ENCODE results near the gene ZFP1. TPM values are rescaled to one million over a fixed set of nuclear protein-coding genes. Genes with fewer than 3 reads are reported as not detected.

ZFP1 gene
- polyA plus RNA-seq, 1 of the 3 experiments (the other 2 are of a cell fraction) = 3.0 TPM

DNA sequence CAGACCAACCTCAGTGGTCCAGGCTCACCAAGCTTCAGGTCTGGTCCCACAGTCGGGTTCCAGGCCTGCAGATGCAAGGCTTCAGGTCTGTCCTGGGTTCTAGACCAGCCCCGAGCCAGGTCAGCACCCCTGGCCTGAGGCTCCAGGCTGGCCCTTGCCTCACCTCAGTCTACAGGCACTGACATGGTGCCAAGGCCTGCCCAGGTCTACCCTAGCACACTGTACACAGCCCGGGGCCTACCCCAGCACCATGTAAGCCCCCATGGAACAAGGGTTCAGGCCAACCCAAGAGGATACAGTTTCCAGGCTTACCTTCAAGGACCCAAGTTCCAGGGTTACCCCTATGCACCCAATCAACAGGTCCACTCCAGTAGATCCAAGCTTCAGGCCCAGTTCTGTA is 26.8 kb downstream of the ZFP1 start:
- CTCF ChIA-PET = interaction anchor here (1.4 kb wide), 1 partner anchor 24 kb away, joined by 3 read pairs; no protein-coding TSS in a partner anchor
- H2AFZ ChIP-seq (ENCODE audit: low read depth) = no peak overlapping the region
- H3K9me3 ChIP-seq = peaks cover 29% of the 10 kb centered on the region
- no peaks in the 10 kb centered on the region for H3K79me2 ChIP-seq (ENCODE audit: insufficient read depth)
- H3K27ac ChIP-seq (ENCODE audit: low read depth in 2 of 2, low read length in 1 of 2) = no peak overlapping the region
- POLR2A ChIA-PET = no interaction called here
- H3K9me2 ChIP-seq = no peaks in the 10 kb centered on the region
- TF ChIP-seq RFX5 (IDR thresholded peaks at IDR 0.05; ENCODE audit: low read length) (no peak), POLR2AphosphoS5 (IDR thresholded peaks at IDR 0.05; ENCODE audit: low read depth, low read length) (no peak), REST (IDR thresholded peaks at IDR 0.05; ENCODE audit: low read depth, low read length) (no peak), NRF1 (IDR thresholded peaks at IDR 0.05; ENCODE audit: low read depth, low read length) (no peak), RCOR1 (IDR thresholded peaks at IDR 0.05; ENCODE audit: low read length) (no peak), FOSL2 (IDR thresholded peaks at IDR 0.05; ENCODE audit: borderline replicate concordance, low read depth) (no peak)
- TF ChIP-seq, protein P1, sequence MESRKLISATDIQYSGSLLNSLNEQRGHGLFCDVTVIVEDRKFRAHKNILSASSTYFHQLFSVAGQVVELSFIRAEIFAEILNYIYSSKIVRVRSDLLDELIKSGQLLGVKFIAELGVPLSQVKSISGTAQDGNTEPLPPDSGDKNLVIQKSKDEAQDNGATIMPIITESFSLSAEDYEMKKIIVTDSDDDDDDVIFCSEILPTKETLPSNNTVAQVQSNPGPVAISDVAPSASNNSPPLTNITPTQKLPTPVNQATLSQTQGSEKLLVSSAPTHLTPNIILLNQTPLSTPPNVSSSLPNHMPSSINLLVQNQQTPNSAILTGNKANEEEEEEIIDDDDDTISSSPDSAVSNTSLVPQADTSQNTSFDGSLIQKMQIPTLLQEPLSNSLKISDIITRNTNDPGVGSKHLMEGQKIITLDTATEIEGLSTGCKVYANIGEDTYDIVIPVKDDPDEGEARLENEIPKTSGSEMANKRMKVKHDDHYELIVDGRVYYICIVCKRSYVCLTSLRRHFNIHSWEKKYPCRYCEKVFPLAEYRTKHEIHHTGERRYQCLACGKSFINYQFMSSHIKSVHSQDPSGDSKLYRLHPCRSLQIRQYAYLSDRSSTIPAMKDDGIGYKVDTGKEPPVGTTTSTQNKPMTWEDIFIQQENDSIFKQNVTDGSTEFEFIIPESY (IDR thresholded peaks at IDR 0.05; ENCODE audit: borderline replicate concordance, low read depth) = no peak
- no peaks in the 10 kb centered on the region for H3K4me1 ChIP-seq (ENCODE audit: control insufficient read depth in 1 of 2, insufficient read depth in 2 of 2, low read depth in 1 of 2, low read length in 1 of 2)
- H3K9ac ChIP-seq = no peak overlapping the region
- no peak overlapping the region for H3K4me2 ChIP-seq
- H3K27me3 ChIP-seq (ENCODE audit: insufficient read depth) = no peaks in the 10 kb centered on the region
- H4K20me1 ChIP-seq (ENCODE audit: insufficient read depth) = no peaks in the 10 kb centered on the region
- DNase-seq = no peak
- no peaks in the 10 kb centered on the region for H3F3A ChIP-seq (replicated peaks; ENCODE audit: insufficient read depth)
- H3K4me3 ChIP-seq (ENCODE audit: low read depth in 2 of 2, low read length in 1 of 2) = no peak overlapping the region
- 40% methylated on average over 1 of the region's 3 CpGs for WGBS (ENCODE audit: low lambda C conversion rate)
- peaks cover 16 to 25% of the 10 kb centered on the region in 2 experiments for H3K36me3 ChIP-seq (replicated peaks in 1 of 2; ENCODE audit: control insufficient read depth in 1 of 2, insufficient read depth in 2 of 2, low read length in 1 of 2)

GRCh38 chr16:75176926-75177325 is 28.6 kb downstream of the ZFP1 start:
- CTCF ChIA-PET = no interaction called here

More at GRCh38 chr16:75176926-75177325, 28.6 kb downstream of the ZFP1 start:
- Histone ChIP-seq H3K4me3 (ENCODE audit: low read depth in 2 of 2, low read length in 1 of 2) (no peak overlapping the region), H3K9me2 (no peaks in the 10 kb centered on the region), H2AFZ (ENCODE audit: low read depth) (no peak overlapping the region), H3K9ac (no peak overlapping the region), H3K4me1 (ENCODE audit: control insufficient read depth in 1 of 2, insufficient read depth in 2 of 2, low read depth in 1 of 2, low read length in 1 of 2) (no peaks in the 10 kb centered on the region), H3K36me3 (replicated peaks in 1 of 2; ENCODE audit: control insufficient read depth in 1 of 2, insufficient read depth in 2 of 2, low read length in 1 of 2) (peaks cover 0 to 7% of the 10 kb centered on the region in 2 experiments), H3K9me3 (peaks cover 13% of the 10 kb centered on the region), H3K27ac (ENCODE audit: low read depth in 2 of 2, low read length in 1 of 2) (no peak overlapping the region), H3K4me2 (no peak overlapping the region), H3K79me2 (ENCODE audit: insufficient read depth) (no peaks in the 10 kb centered on the region), H3F3A (replicated peaks; ENCODE audit: insufficient read depth) (no peaks in the 10 kb centered on the region), H3K27me3 (ENCODE audit: insufficient read depth) (no peaks in the 10 kb centered on the region), H4K20me1 (ENCODE audit: insufficient read depth) (no peaks in the 10 kb centered on the region)
- no peak for DNase-seq
- POLR2A ChIA-PET = no interaction called here
- WGBS (ENCODE audit: low lambda C conversion rate) = 83% methylated on average over 2 of the region's 2 CpGs
- no peak for TF ChIP-seq GABPA (IDR thresholded peaks at IDR 0.05; ENCODE audit: low read depth)
- TF ChIP-seq RXRA (IDR thresholded peaks at IDR 0.05; ENCODE audit: borderline replicate concordance, low read depth) = no peak
- TF ChIP-seq EP300 (IDR thresholded peaks at IDR 0.05; ENCODE audit: borderline replicate concordance in 1 of 2, low read depth in 1 of 2, low read length in 1 of 2) = no peak
- TF ChIP-seq SIN3A (IDR thresholded peaks at IDR 0.05; ENCODE audit: borderline replicate concordance, low read depth, low read length) = no peak
- TF ChIP-seq RAD21 (IDR thresholded peaks at IDR 0.05; ENCODE audit: low read length) = no peak

Data from SK-N-SH (cell line).